Memory B cell (primary cell): Measurements from ENCODE around the gene MEIS1.

Experiments
- ATAC-seq: fragments of 150-1000 bp; cut with Tn5 transposase; 2 replicates; pipeline ENCODE4 v1.10.0; 2021; ENCODE audit warnings: low read depth, mild to moderate bottlenecking, moderate library complexity
- DNase-seq, 2 donors: peaks; one replicate each; pipeline ENCODE4 v3.0.0; 2022; ENCODE audit warnings: low spot score in 2 of 2
- H3K27ac Mint-ChIP-seq: one replicate; pipeline ENCODE4 v1.8.0; 2022; ENCODE audit warnings: mild to moderate bottlenecking, moderate library complexity, mixed read lengths
- H3K27me3 Mint-ChIP-seq: one replicate; pipeline ENCODE4 v1.8.0; 2022; ENCODE audit warnings: mixed read lengths
- H3K36me3 Mint-ChIP-seq: one replicate; pipeline ENCODE4 v1.8.0; 2022; ENCODE audit warnings: mild to moderate bottlenecking, mixed read lengths
- H3K4me1 Mint-ChIP-seq: one replicate; pipeline ENCODE4 v1.8.0; 2022; ENCODE audit warnings: mixed read lengths
- H3K4me3 Mint-ChIP-seq: one replicate; pipeline ENCODE4 v1.8.0; 2022; ENCODE audit warnings: mild to moderate bottlenecking, moderate library complexity, mixed read lengths
- H3K9me3 Mint-ChIP-seq: one replicate; pipeline ENCODE4 v1.8.0; 2022; ENCODE audit warnings: mixed read lengths

The MEIS1 gene

GRCh38 chr2:66531155-66531554, 96.2 kb downstream of the MEIS1 start:
- no peaks in the 10 kb centered on the region for H3K36me3 Mint-ChIP-seq
- no peak overlapping the region for H3K27ac Mint-ChIP-seq
- ATAC-seq = no peak
- H3K4me3 Mint-ChIP-seq = no peak overlapping the region
- peaks cover 4% of the 10 kb centered on the region for H3K27me3 Mint-ChIP-seq
- H3K9me3 Mint-ChIP-seq = peaks cover 1% of the 10 kb centered on the region
- DNase-seq = no peak
- no peaks in the 10 kb centered on the region for H3K4me1 Mint-ChIP-seq

GRCh38 chr2:66531567-66531966, 96.6 kb downstream of the MEIS1 start:
- Mint-ChIP-seq H3K27ac (no peak overlapping the region), H3K36me3 (no peaks in the 10 kb centered on the region), H3K27me3 (peaks cover 4% of the 10 kb centered on the region), H3K4me1 (no peaks in the 10 kb centered on the region), H3K4me3 (no peak overlapping the region), H3K9me3 (peaks cover 1% of the 10 kb centered on the region)
- no peak for ATAC-seq
- no peak for DNase-seq

DNA sequence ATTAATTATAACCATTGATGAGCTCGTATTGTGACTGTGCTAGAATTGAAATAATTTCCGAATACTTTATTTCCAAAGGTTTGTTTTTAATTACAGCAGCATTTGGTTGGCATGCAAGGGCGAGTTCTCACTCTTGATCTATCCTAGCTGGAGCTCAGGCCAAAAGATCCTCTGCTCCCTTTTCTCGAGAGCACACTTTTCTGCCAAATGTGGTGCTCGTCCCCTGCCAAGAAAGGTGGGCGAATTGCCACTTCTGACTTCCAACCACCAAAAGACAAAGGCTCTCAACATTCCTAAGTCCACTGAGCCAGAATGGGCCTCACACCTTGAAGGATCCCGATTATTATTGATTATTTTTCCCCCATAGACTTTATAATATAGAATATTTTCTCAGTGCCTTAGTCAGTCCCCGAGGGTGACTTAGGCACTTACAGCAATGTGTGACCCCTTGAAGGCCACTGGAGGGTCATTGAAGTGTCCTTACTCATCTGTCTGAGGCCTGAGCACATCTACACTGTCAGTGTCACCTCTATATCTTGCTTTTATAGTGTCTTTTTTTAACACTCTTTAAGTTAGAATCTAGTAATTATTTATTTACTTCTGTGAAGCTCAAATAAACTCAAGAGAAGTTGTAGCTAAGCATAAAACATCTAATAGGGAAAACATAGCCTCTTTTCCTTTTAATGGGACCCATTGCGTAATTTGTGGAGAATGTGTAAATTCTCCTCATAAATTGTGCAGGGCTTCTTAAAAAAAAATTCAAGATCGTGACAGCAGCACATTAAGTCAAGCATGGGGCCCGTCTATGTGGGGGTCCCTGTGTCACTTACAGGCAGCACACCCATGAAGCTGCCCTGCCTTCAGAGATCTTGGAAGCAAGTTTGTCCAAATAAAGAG, 98.3 kb downstream of the MEIS1 start:
- Mint-ChIP-seq H3K9me3 (peaks cover 1% of the 10 kb centered on the region), H3K27ac (no peak overlapping the region), H3K4me1 (no peaks in the 10 kb centered on the region), H3K4me3 (no peak overlapping the region), H3K36me3 (no peaks in the 10 kb centered on the region), H3K27me3 (peaks cover 4% of the 10 kb centered on the region)
- ATAC-seq = no peak
- DNase-seq = no peak

GRCh38 chr2:66534461-66534860, 99.5 kb downstream of the MEIS1 start:
- Mint-ChIP-seq H3K27me3 (peaks cover 2% of the 10 kb centered on the region), H3K4me3 (no peak overlapping the region)

DNA sequence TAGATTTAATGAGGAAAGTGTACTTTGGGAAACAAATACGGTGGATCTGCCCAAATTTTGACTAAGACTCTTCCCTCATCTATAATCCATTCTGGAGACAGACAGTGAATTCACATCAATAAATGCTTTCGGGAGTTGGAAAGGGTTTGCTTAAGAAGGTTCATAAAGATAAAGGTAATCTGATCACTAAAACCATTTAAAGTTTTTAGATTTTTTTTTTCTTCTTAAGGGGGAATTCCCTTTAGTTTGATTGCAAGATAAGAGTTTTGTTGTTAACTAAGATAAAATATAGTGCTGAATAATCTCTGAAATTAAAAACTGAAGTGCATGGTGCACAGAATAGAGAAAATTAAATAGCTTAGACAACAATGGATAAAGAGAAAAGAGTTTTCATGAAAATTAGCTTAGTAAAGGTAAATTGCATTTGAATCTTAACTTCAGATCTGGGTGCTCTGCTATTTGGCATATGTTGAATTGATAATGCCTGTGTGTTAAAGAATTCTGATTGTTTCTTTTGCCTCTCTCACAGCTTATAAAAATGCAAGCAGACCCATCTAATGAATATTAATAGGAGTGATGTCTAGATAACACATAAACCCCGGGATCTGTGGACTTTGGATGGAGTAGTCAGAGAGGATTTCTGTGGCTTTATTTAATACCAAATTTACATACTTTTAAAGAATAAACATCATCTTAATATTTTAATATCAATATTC, 100.8 kb downstream of the MEIS1 start:
- H3K27ac Mint-ChIP-seq = no peak overlapping the region
- no peaks in the 10 kb centered on the region for H3K27me3 Mint-ChIP-seq
- H3K36me3 Mint-ChIP-seq = no peaks in the 10 kb centered on the region
- no peaks in the 10 kb centered on the region for H3K4me1 Mint-ChIP-seq
- no peaks in the 10 kb centered on the region for H3K9me3 Mint-ChIP-seq
- H3K4me3 Mint-ChIP-seq = no peak overlapping the region
- DNase-seq (no peak), ATAC-seq (no peak)

More at GRCh38 chr2:66534461-66534860, 99.5 kb downstream of the MEIS1 start:
- no peak for ATAC-seq
- no peaks in the 10 kb centered on the region for H3K36me3 Mint-ChIP-seq
- H3K4me1 Mint-ChIP-seq = no peaks in the 10 kb centered on the region
- H3K9me3 Mint-ChIP-seq = peaks cover 1% of the 10 kb centered on the region
- H3K27ac Mint-ChIP-seq = no peak overlapping the region
- DNase-seq = no peak

- DNase-seq = no peak
- Mint-ChIP-seq H3K4me3 (no peak overlapping the region), H3K4me1 (no peaks in the 10 kb centered on the region), H3K36me3 (no peaks in the 10 kb centered on the region), H3K27me3 (no peaks in the 10 kb centered on the region), H3K9me3 (no peaks in the 10 kb centered on the region), H3K27ac (no peak overlapping the region)
- no peak for ATAC-seq
These were observed 101.4 kb downstream of the MEIS1 start for GRCh38 chr2:66536290-66536673.

DNA sequence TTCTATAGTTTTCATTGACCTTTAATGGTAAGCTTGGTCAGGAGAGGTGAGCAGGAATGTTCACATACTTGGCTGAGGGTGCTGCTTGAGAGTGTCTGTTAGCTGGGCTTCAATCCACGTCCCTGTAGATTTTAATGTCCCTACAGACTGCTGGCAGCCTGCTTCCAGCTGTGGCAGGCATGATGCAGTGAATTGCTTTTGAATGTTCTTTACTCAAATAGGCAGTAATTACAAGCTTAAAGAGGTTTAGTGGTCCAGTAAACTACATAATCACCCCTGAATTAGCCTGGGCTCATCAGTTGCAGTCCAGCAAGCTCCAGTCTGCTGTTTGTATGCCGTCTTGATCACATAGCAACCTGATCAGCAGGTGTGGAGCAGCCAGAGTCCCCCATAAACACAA, 102.1 kb downstream of the MEIS1 start:
- Mint-ChIP-seq H3K4me3 (no peak overlapping the region), H3K27me3 (no peaks in the 10 kb centered on the region), H3K27ac (no peak overlapping the region), H3K9me3 (no peaks in the 10 kb centered on the region), H3K4me1 (no peaks in the 10 kb centered on the region), H3K36me3 (no peaks in the 10 kb centered on the region)
- DNase-seq (no peak), ATAC-seq (no peak)

- no peaks in the 10 kb centered on the region for H3K27me3 Mint-ChIP-seq
- no peak overlapping the region for H3K27ac Mint-ChIP-seq
- no peaks in the 10 kb centered on the region for H3K9me3 Mint-ChIP-seq
- no peak for DNase-seq
- H3K36me3 Mint-ChIP-seq = no peaks in the 10 kb centered on the region
- no peak overlapping the region for H3K4me3 Mint-ChIP-seq
- ATAC-seq = no peak
- H3K4me1 Mint-ChIP-seq = no peaks in the 10 kb centered on the region
These were observed 103.4 kb downstream of the MEIS1 start for GRCh38 chr2:66538291-66538690.

- H3K9me3 Mint-ChIP-seq = no peaks in the 10 kb centered on the region
These were observed 104.5 kb downstream of the MEIS1 start for GRCh38 chr2:66539452-66539851.

GRCh38 chr2:66541646-66542045, 106.7 kb downstream of the MEIS1 start:
- H3K27me3 Mint-ChIP-seq = peaks cover 6% of the 10 kb centered on the region
- ATAC-seq (no peak), DNase-seq (no peak)
- no peaks in the 10 kb centered on the region for H3K9me3 Mint-ChIP-seq
- no peaks in the 10 kb centered on the region for H3K36me3 Mint-ChIP-seq
- no peak overlapping the region for H3K27ac Mint-ChIP-seq
- no peak overlapping the region for H3K4me3 Mint-ChIP-seq
- no peaks in the 10 kb centered on the region for H3K4me1 Mint-ChIP-seq

More at GRCh38 chr2:66539452-66539851, 104.5 kb downstream of the MEIS1 start:
- Mint-ChIP-seq H3K36me3 (no peaks in the 10 kb centered on the region), H3K4me3 (no peak overlapping the region), H3K27ac (no peak overlapping the region), H3K4me1 (no peaks in the 10 kb centered on the region), H3K27me3 (no peaks in the 10 kb centered on the region)
- DNase-seq (no peak), ATAC-seq (no peak)

GRCh38 chr2:66543257-66543767, 108.4 kb downstream of the MEIS1 start:
- DNase-seq (no peak), ATAC-seq (no peak)
- Mint-ChIP-seq H3K4me3 (no peak overlapping the region), H3K9me3 (no peaks in the 10 kb centered on the region), H3K27ac (no peak overlapping the region), H3K4me1 (no peaks in the 10 kb centered on the region), H3K27me3 (peaks cover 6% of the 10 kb centered on the region), H3K36me3 (no peaks in the 10 kb centered on the region)

DNA sequence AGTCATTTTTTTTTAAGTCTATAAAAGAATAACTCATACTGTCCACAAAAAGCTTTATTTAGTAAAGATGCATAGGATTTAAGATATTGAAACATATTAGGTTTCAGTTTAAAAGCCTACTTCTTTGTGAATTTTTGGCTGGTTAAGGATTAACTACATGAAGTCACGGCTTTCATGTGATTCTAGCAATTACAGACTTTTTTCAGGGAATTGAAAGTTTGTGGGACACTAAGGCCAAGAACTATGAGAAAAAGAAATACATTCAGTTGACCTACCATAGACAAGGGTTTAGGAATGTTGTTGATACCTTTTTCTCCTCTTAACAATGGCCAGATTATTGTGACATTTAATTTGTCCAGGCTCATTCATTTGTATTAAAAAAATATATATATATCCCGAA, 109.3 kb downstream of the MEIS1 start:
- Mint-ChIP-seq H3K27me3 (peaks cover 6% of the 10 kb centered on the region), H3K27ac (no peak overlapping the region), H3K36me3 (no peaks in the 10 kb centered on the region), H3K4me1 (no peaks in the 10 kb centered on the region), H3K4me3 (no peak overlapping the region), H3K9me3 (no peaks in the 10 kb centered on the region)
- DNase-seq (no peak), ATAC-seq (no peak)

DNA sequence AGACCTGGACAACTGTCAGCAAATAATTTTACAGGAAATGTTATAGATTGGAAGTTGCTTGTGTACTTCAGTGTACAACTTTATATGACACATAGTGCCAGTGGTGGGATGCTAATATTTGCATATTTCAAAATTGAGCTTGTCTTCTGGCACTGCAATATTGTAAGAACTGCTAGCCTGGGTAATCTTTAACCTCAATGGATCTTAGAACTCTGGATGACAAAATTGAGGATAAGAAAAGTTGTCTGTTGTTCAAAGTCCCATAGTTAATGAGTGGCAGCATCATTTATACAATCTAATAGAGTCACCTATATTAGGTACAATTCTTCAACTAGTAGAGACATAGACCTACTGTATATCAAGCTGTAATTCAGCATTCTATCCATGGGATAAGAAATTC, 110.3 kb downstream of the MEIS1 start:
- Mint-ChIP-seq H3K36me3 (no peaks in the 10 kb centered on the region), H3K4me1 (no peaks in the 10 kb centered on the region), H3K4me3 (no peak overlapping the region), H3K9me3 (no peaks in the 10 kb centered on the region), H3K27ac (no peak overlapping the region), H3K27me3 (peaks cover 6% of the 10 kb centered on the region)
- ATAC-seq (no peak), DNase-seq (no peak)

GRCh38 chr2:66547118-66547517, 112.2 kb downstream of the MEIS1 start:
- no peak overlapping the region for H3K27ac Mint-ChIP-seq
- H3K27me3 Mint-ChIP-seq = peaks cover 6% of the 10 kb centered on the region
- no peaks in the 10 kb centered on the region for H3K9me3 Mint-ChIP-seq
- H3K36me3 Mint-ChIP-seq = no peaks in the 10 kb centered on the region
- no peak overlapping the region for H3K4me3 Mint-ChIP-seq
- no peak for DNase-seq
- no peak for ATAC-seq
- H3K4me1 Mint-ChIP-seq = no peaks in the 10 kb centered on the region
